Urinary bladder (tissue), 4 donors: ENCODE data around the gene DGKQ. TPM values are rescaled to one million over a fixed set of nuclear protein-coding genes. Genes with fewer than 3 reads are reported as not detected.

Experiments
- DNase-seq: peaks from one replicate; pipeline ENCODE4 v3.0.0-alpha.2; 2015; ENCODE audit errors: extremely low spot score
- H3K27ac ChIP-seq: one replicate; pipeline ENCODE4 v1.5.1; 2013; ENCODE audit warnings: low read depth, mild to moderate bottlenecking, moderate library complexity
- H3K36me3 ChIP-seq: one replicate; pipeline ENCODE4 v1.6.1; 2013; ENCODE audit warnings: mild to moderate bottlenecking, moderate library complexity; ENCODE audit not compliant: insufficient read depth
- H3K4me1 ChIP-seq: one replicate; pipeline ENCODE4 v1.6.1; 2013; ENCODE audit warnings: mild to moderate bottlenecking, moderate library complexity; ENCODE audit not compliant: insufficient read depth
- H3K4me3 ChIP-seq: one replicate; pipeline ENCODE4 v1.5.1; 2013; ENCODE audit warnings: low read depth, low read length
- WGBS: extraction: QIAGEN DNeasy Blood & Tissue Kit; methylation state at CpG from one replicate; pipeline ENCODE4 v1.1.7; 2013; 5-methylcytosine and 5-hydroxymethylcytosine counted together
- polyA plus RNA-seq: library from polyadenylated mRNA; stranded (reverse); fragments of 200-250 nt; gene quantifications from one replicate; pipeline ENCODE4 v1.2.3, GENCODE V29; 2013
- total RNA-seq: library from RNA; depleted of rRNA; stranded (reverse); fragments of >200 nt; gene quantifications from one replicate; pipeline ENCODE4 v1.2.3, GENCODE V29; 2014
- donor health status: healthy with polysubstance abuse.
- donor health status: healthy.

DGKQ gene
- total and polyA plus RNA-seq, 2 donors = 5.0 to 10.0 TPM

DNA sequence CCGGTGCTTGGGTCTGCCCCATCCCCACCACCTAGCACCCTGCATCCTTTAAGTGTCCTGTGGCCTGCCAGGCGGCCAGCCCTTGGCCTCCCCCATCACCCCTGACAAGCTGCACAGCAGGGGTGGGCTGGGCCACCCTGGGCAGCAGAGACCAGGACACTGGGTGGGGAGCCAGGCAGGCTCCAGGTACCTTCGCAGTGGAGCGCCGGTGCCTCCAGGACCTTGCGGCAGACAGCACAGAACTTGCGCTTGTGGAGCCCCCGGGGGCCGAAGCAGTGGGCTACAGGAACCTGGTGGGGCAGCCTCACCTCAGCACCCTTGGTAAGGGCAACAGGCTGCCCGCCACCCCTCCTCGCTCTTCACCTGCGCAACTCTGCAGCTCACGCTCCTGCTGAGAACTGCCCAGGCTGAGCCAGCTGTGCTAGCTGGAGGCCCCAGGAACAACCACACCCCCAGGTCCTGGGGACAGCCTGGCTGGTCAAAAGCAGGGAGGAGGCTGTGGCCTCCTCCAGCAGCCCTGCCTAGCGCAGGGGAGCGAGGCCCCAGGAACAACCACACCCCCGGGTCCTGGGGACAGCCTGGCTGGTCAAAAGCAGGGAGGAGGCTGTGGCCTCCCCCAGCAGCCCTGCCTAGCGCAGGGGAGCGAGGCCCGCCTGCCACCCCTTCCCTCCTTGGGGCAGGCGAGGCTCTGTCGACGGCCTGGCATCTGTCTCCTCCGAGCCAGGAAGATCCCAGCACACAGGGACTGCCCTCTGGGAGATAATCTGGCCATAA lies 4.6 kb downstream of the DGKQ start:
- Histone ChIP-seq H3K4me1 (peaks cover 5% of the 10 kb centered on the region), H3K36me3 (no peaks in the 10 kb centered on the region), H3K4me3 (no peak overlapping the region), H3K27ac (no peak overlapping the region)
- 80% methylated on average over 23 of the region's 23 CpGs for WGBS
- DNase-seq = no peak

GRCh38 chr4:968221-968620 lies 5.1 kb downstream of the DGKQ start:
- Histone ChIP-seq H3K27ac (no peak overlapping the region), H3K36me3 (no peaks in the 10 kb centered on the region), H3K4me3 (no peak overlapping the region), H3K4me1 (peaks cover 5% of the 10 kb centered on the region)
- 24% methylated on average over 24 of the region's 24 CpGs for WGBS
- no peak for DNase-seq

DNA sequence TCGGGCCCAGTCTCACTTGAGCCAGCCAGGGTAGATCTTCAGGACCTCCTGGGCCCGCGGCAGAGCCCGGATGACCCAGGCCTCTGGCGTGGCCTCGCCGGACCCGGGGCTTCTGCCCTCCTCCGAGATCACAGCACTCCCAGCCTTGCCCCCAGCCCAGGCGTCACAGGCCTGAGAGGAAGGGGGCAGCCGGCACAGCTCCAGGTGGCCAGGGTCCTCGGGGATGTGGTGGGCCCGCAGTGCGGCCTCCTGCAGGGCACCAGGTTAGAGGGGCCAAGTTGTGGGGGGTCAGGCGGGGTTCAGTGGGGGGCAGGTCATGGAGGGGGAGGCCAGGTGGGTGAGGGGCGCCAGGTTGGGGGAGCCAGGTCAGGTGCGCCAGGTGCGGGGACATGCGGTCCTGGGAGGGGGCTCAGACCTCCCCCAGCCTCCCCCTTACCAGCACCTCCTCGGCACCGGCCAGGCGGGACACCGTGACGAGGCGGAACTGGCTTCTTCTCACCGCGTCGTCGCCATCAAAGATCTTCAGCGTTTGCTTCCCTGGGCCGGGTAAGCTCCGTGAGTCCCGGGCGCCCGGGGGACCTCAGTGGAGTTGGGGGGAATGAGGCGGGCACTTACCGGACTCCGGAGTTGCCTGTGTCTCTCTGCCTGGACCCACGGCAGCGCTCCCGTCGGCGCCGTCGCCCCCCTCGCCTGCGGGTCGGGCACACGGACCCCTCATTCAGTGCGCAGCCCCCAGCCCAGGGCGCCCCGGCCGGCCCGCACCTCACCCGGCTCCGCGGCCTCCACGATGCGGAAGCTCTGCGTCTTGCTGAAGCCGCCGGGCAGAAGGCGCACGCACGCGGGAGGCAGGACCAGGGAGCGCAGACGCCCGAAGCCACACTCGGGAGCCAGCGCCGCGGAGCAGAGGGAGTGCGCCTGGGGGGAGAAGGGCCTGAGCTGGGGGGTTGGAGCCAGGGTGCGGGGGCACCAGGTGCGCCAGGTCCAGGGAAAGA lies 6.0 kb downstream of the DGKQ start:
- no peaks in the 10 kb centered on the region for H3K36me3 ChIP-seq
- H3K4me3 ChIP-seq = no peak overlapping the region
- 42% methylated on average over 76 of the region's 76 CpGs for WGBS
- peaks cover 5% of the 10 kb centered on the region for H3K4me1 ChIP-seq
- H3K27ac ChIP-seq = no peak overlapping the region
- DNase-seq = no peak

DNA sequence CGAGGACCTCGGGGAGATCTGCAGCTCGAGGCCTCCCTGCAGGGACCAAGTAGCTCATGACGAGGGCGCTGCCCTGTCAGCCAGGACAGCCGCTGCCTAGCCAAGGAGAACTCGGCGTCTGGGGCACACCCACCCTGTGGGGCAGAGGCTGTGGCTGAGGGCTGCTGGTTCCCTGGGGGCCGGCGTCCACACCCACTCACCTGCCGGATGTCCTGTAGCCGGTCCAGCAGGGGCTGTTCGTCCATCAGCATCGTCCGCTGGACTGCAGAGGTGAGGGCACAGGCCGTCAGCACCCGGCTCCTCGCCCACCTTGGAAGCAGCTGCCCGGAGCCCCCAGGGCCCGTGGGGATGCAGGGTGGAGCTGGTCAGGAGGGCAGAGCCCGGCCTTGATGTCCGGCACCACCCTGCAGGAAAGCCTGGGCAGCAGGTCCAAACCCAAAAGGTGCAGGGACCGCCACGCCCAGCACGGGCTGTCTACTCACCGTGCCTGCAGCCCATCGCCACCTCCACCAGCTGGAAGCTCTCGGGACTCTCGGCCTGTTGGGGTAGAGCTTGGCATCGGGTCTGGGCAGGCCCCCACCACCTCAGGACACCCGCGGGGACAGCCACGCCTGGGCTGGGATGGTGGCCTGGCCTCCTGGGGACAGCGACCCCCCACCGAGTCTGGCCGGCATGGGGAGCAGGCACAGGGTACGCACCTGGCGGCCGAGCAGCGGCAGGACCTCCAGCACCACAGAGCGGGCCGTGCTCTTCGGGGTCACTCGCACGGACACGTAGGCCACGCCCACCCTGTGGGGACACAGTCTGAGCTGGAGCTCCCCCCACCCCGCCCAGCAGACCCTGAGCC lies 6.9 kb downstream of the DGKQ start:
- H3K4me3 ChIP-seq = no peak overlapping the region
- WGBS = 90% methylated on average over 48 of the region's 48 CpGs
- no peaks in the 10 kb centered on the region for H3K4me1 ChIP-seq
- H3K27ac ChIP-seq = no peak overlapping the region
- peaks cover 5% of the 10 kb centered on the region for H3K36me3 ChIP-seq
- no peak for DNase-seq

- Histone ChIP-seq H3K4me1 (no peaks in the 10 kb centered on the region), H3K27ac (no peak overlapping the region), H3K4me3 (no peak overlapping the region), H3K36me3 (peaks cover 8% of the 10 kb centered on the region)
- no peak for DNase-seq
- WGBS = 93% methylated on average over 21 of the region's 21 CpGs
These were observed 7.6 kb downstream of the DGKQ start for GRCh38 chr4:965766-966134.

DNA sequence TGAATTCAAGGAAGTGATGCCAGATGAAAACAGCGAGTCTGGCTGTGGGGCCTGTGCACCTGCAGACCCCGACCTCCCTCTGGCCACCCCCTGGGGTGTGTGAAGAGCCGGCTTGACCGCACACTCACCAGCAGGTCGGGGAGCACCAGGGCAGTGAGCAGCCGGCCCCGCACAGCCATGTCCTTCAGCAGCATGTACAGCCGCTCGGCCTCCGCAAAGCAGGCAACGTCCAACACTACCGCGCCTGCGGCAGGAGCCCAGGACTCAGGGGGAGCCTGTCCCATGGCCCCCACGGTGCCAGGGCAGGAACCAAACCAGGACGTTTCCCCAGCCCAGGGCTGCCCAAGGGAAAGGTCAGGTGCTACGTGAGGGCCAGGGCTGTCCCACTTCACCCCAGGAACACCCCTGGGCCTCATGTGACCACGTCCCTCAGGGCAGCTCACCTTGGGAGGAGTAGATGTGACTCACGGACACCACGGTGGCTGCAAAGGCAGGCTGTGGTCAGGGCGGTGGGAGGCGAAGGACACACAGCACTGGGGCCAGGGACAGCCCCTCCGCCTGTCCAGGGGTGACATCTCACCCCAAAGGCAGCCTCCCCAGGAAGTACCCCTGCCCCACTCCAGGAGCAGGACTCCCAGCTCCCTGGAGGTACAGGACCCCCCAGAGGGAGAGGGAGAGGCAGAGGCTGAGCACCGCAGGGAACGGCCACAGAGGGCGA lies 8.2 kb downstream of the DGKQ start:
- Histone ChIP-seq H3K27ac (no peak overlapping the region), H3K4me1 (no peaks in the 10 kb centered on the region), H3K4me3 (no peak overlapping the region), H3K36me3 (peaks cover 8% of the 10 kb centered on the region)
- WGBS = 92% methylated on average over 26 of the region's 26 CpGs
- DNase-seq = no peak

- WGBS = 89% methylated on average over 23 of the region's 23 CpGs
- Histone ChIP-seq H3K4me3 (no peak overlapping the region), H3K36me3 (peaks cover 8% of the 10 kb centered on the region), H3K27ac (no peak overlapping the region), H3K4me1 (no peaks in the 10 kb centered on the region)
- no peak for DNase-seq
These were observed 8.9 kb downstream of the DGKQ start for GRCh38 chr4:964346-965025.

GRCh38 chr4:963276-964225 lies 9.8 kb downstream of the DGKQ start:
- 94% methylated on average over 39 of the region's 39 CpGs for WGBS

DNA sequence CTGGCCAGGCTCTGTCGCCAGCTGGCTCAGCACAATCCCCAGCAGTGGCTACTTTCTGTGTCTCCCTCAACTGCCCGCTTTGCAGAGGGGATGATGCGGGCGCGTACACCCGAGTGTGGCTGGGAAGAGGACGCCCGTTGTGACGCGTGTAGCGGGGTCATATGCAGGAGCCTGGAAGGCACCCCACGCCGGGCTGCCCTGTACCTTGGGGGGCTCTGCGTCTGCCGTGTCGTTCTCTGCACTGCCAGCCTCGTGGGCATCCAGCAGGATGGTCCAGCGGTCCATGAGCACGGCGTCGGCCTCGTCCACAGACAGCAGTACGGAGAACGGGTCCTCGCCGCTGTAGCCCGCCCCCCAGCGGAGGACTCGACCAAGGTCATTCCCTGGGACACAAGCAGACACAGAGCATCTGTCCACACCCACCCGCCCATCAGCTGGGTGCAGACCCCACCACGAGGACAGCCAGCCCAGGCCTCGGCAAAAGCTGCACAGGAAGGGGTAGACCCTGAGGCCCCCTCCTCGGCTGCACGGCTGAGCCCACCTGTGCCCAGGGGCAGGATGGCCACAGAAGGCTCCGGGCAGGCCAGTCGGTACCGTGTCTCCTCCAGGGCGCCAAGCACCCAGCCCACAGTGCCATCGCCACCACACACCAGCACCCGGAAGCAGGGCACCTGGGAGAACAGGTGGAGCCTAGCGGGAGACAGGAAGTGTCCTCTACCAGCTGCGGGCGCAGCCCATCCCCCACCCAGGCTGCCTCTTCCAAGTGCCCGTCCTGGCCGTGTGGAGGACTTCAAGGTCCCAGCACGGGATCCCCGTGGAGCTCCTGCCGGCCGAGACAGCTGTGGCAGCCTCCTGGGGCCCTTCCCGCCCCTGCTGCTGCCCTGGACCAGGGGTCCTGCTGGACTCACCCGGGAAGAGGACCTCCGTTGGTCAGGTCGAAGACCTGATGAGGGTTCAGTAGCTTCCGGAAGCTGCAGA lies 10.8 kb downstream of the DGKQ start:
- H3K27ac ChIP-seq = no peak overlapping the region
- no peaks in the 10 kb centered on the region for H3K4me1 ChIP-seq
- WGBS = 91% methylated on average over 54 of the region's 54 CpGs
- peaks cover 8% of the 10 kb centered on the region for H3K36me3 ChIP-seq
- no peak overlapping the region for H3K4me3 ChIP-seq
- DNase-seq = no peak

More at GRCh38 chr4:963276-964225, 9.8 kb downstream of the DGKQ start:
- DNase-seq = no peak
- Histone ChIP-seq H3K4me3 (no peak overlapping the region), H3K27ac (no peak overlapping the region), H3K4me1 (no peaks in the 10 kb centered on the region), H3K36me3 (peaks cover 8% of the 10 kb centered on the region)

- 87% methylated on average over 52 of the region's 52 CpGs for WGBS
- Histone ChIP-seq H3K36me3 (peaks cover 8% of the 10 kb centered on the region), H3K4me3 (no peak overlapping the region), H3K27ac (no peak overlapping the region), H3K4me1 (no peaks in the 10 kb centered on the region)
- no peak for DNase-seq
These were observed 11.8 kb downstream of the DGKQ start for GRCh38 chr4:961351-962230.
